Ovary (tissue), 3 donors: Measurements from ENCODE around the gene STIM1.

Experiments
- CTCF ChIP-seq, 3 donors: fragments of 450-650 bp in 2 of 3; fragments of 200-600 bp in 1 of 3; IDR thresholded peaks; one replicate each; pipeline versions ENCODE4 v1.5.1 to v1.8.0; 2016 to 2022; ENCODE audit warnings: antibody characterized with exemption in 3 of 3, mild to moderate bottlenecking in 1 of 3
- EP300 ChIP-seq: sonication (generic); formaldehyde crosslinking; IDR thresholded peaks from one replicate; pipeline ENCODE4 v1.6.1; 2017; ENCODE audit warnings: antibody characterized with exemption
- POLR2A ChIP-seq: fragments of 450-650 bp; IDR thresholded peaks from one replicate; pipeline ENCODE4 v1.6.1; 2017; ENCODE audit warnings: antibody characterized with exemption, mild to moderate bottlenecking, moderate library complexity
- donor health status: DM: no; HTN: no; CAD: no.

- no peak for TF ChIP-seq CTCF (IDR thresholded peaks at IDR 0.05)
- TF ChIP-seq POLR2A, result no peak
- no peak for TF ChIP-seq EP300
Measured at GRCh38 chr11:3854660-3854976, 846 bp upstream of the STIM1 start.
